CD14-positive monocyte (primary cell): ENCODE results near the gene PTPRN2. TPM values are rescaled to one million over a fixed set of nuclear protein-coding genes. Genes with fewer than 3 reads are reported as not detected.

Experiments
- DNase-seq, 3 donors: peaks; one replicate each; pipeline ENCODE4 v3.0.0-alpha.2; 2011 to 2022
- H2AFZ ChIP-seq: 2 replicates; pipeline ENCODE4 v1.6.0; 2012; ENCODE audit warnings: mild to moderate bottlenecking, low read depth, low read length, inconsistent platforms; ENCODE audit not compliant: insufficient read depth, poor library complexity, severe bottlenecking
- H3K27ac ChIP-seq, 2 donors: 1 replicate in 1 of 2; 2 replicates in 1 of 2; pipeline ENCODE4 v1.5.1; 2012 to 2013; ENCODE audit warnings: low read length in 2 of 2, control low read depth in 1 of 2, inconsistent platforms in 1 of 2, low read depth in 1 of 2, mild to moderate bottlenecking in 1 of 2
- H3K27me3 ChIP-seq, 2 donors: one replicate each; pipeline versions ENCODE4 v1.6.0 to v1.6.1; 2011 to 2013; ENCODE audit warnings: low read length in 2 of 2; ENCODE audit not compliant: control insufficient read depth in 2 of 2, insufficient read depth in 2 of 2
- H3K36me3 ChIP-seq, 2 donors: replicated peaks in 1 of 2; 1 replicate in 1 of 2; 2 replicates in 1 of 2; pipeline versions ENCODE4 v1.5.1 to v1.6.1; 2012 to 2013; ENCODE audit warnings: low read length in 2 of 2, control low read depth in 1 of 2, inconsistent platforms in 1 of 2, mild to moderate bottlenecking in 1 of 2; ENCODE audit not compliant: insufficient read depth in 2 of 2, control insufficient read depth in 1 of 2
- H3K4me1 ChIP-seq, 2 donors: 1 replicate in 1 of 2; 2 replicates in 1 of 2; pipeline versions ENCODE4 v1.5.1 to v1.6.1; 2012 to 2013; ENCODE audit warnings: low read length in 2 of 2, control low read depth in 1 of 2, inconsistent platforms in 1 of 2, mild to moderate bottlenecking in 1 of 2, moderate library complexity in 1 of 2; ENCODE audit not compliant: insufficient read depth in 2 of 2, control insufficient read depth in 1 of 2
- H3K4me2 ChIP-seq: replicated peaks from 2 replicates; pipeline ENCODE3; 2012; ENCODE audit warnings: low read length, moderate library complexity, mild to moderate bottlenecking; ENCODE audit not compliant: poor library complexity, severe bottlenecking; ENCODE audit errors: extremely low read depth
- H3K4me3 ChIP-seq, 3 experiments: fragments of 200-600 bp in 1 of 3; sonication (generic) in 1 of 3; replicated peaks in 1 of 3; 1 replicate in 2 of 3; 2 replicates in 1 of 3; pipeline ENCODE4 v1.5.1; 2011 to 2013; ENCODE audit warnings: low read length in 3 of 3, mild to moderate bottlenecking in 3 of 3, control low read depth in 2 of 3, low read depth in 2 of 3, inconsistent platforms in 1 of 3, moderate library complexity in 1 of 3
- H3K79me2 ChIP-seq: 2 replicates; pipeline ENCODE4 v1.6.0; 2012; ENCODE audit warnings: mild to moderate bottlenecking, control low read depth, inconsistent platforms, low read length, moderate library complexity; ENCODE audit not compliant: insufficient read depth
- H3K9ac ChIP-seq: 2 replicates; pipeline ENCODE4 v1.6.0; 2017; ENCODE audit warnings: low read length, mild to moderate bottlenecking; ENCODE audit not compliant: insufficient read depth, poor library complexity, severe bottlenecking
- H3K9me3 ChIP-seq, 2 donors: replicated peaks in 1 of 2; 1 replicate in 1 of 2; 2 replicates in 1 of 2; pipeline versions ENCODE4 v1.5.1 to v1.6.1; 2012 to 2013; ENCODE audit warnings: low read length in 2 of 2, control low read depth in 1 of 2; ENCODE audit not compliant: control insufficient read depth in 1 of 2, insufficient read depth in 1 of 2
- H4K20me1 ChIP-seq: 2 replicates; pipeline ENCODE4 v1.6.0; 2012; ENCODE audit warnings: mild to moderate bottlenecking, low read length, control low read depth, moderate library complexity; ENCODE audit not compliant: insufficient read depth
- H3K27ac Mint-ChIP-seq, 7 donors: one replicate each; pipeline ENCODE4 v1.8.0; 2020; ENCODE audit warnings: mild to moderate bottlenecking in 7 of 7, mixed read lengths in 7 of 7, moderate library complexity in 6 of 7, inconsistent platforms in 2 of 7
- H3K27me3 Mint-ChIP-seq, 3 donors: one replicate each; pipeline ENCODE4 v1.8.0; 2021 to 2022; ENCODE audit warnings: low read depth in 3 of 3, mild to moderate bottlenecking in 3 of 3, mixed read lengths in 3 of 3, moderate library complexity in 3 of 3, inconsistent platforms in 1 of 3
- H3K36me3 Mint-ChIP-seq, 2 donors: one replicate each; pipeline ENCODE4 v1.8.0; 2020; ENCODE audit warnings: mixed read lengths in 2 of 2, inconsistent platforms in 1 of 2, mild to moderate bottlenecking in 1 of 2
- H3K4me1 Mint-ChIP-seq: one replicate; pipeline ENCODE4 v1.8.0; 2020; ENCODE audit warnings: mild to moderate bottlenecking, mixed read lengths
- H3K4me3 Mint-ChIP-seq, 2 donors: one replicate each; pipeline ENCODE4 v1.8.0; 2020; ENCODE audit warnings: mild to moderate bottlenecking in 2 of 2, mixed read lengths in 2 of 2, moderate library complexity in 1 of 2
- H3K9me3 Mint-ChIP-seq, 7 donors: one replicate each; pipeline ENCODE4 v1.8.0; 2020 to 2022; ENCODE audit warnings: mixed read lengths in 7 of 7, mild to moderate bottlenecking in 6 of 7, moderate library complexity in 6 of 7, inconsistent platforms in 2 of 7
- CTCF ChIP-seq: fragments of 200-600 bp; IDR thresholded peaks from one replicate; pipeline ENCODE4 v1.8.0; 2022; ENCODE audit warnings: antibody characterized with exemption, mild to moderate bottlenecking
- WGBS: methylation state at CpG from one replicate; pipeline ENCODE4 v1.1.5; 2013; ENCODE audit warnings: missing lambda C conversion rate; ENCODE audit not compliant: insufficient coverage; 5-methylcytosine and 5-hydroxymethylcytosine counted together
- intact Hi-C, 2 donors: fragments of 100-400 bp; cut with micrococcal nuclease; formaldehyde crosslinking; loops; one replicate each; pipeline versions ENCODE4 v1.15.0 to v1.15.1; 2023
- polyA plus RNA-seq, 3 donors: library from polyadenylated mRNA; depleted of rRNA in 1 of 3; unstranded in 2 of 3; stranded (reverse) in 1 of 3; fragments of 300-500 nt in 2 of 3; fragments of >200 nt in 1 of 3; fragmentation: Illumina TruSeq in 2 of 3; gene quantifications; 1 replicate in 2 of 3; 2 replicates in 1 of 3; pipeline ENCODE4 v1.2.3, GENCODE V29; 2012 to 2021

PTPRN2 gene
- polyA plus RNA-seq, 3 donors, result 0.25 to 1.4 (median 0.97) TPM

- Histone ChIP-seq H4K20me1 (no peaks in the 10 kb centered on the region), H3K4me2 (no peak overlapping the region), H3K9ac (no peak overlapping the region), H3K27ac (no peak overlapping the region), H3K4me1 (no peaks in the 10 kb centered on the region), H3K36me3 (no peaks in the 10 kb centered on the region), H3K27me3 (no peaks in the 10 kb centered on the region), H2AFZ (no peak overlapping the region), H3K9me3 (peaks cover 29 to 64% of the 10 kb centered on the region in 2 donors), H3K79me2 (no peaks in the 10 kb centered on the region), H3K4me3 (no peak overlapping the region)
- no peaks in the 10 kb centered on the region for H3K36me3 Mint-ChIP-seq
- H3K27me3 Mint-ChIP-seq, result peaks cover 0 to 1% (median 1%) of the 10 kb centered on the region in 3 donors
- no peak overlapping the region for H3K27ac Mint-ChIP-seq
- H3K4me1 Mint-ChIP-seq, result no peaks in the 10 kb centered on the region
- H3K9me3 Mint-ChIP-seq, result peaks cover 11 to 39% (median 26%) of the 10 kb centered on the region in 7 donors
- intact Hi-C loops, result no loop called here
- 92% methylated on average over 17 of the region's 20 CpGs for WGBS
- H3K4me3 Mint-ChIP-seq, result no peak overlapping the region
- no peak for TF ChIP-seq CTCF
- DNase-seq, result no peak
Observed at GRCh38 chr7:158260567-158261361, 326.9 kb downstream of the PTPRN2 start.

- H3K9ac ChIP-seq, result no peak overlapping the region
- H3K27ac ChIP-seq, result no peak overlapping the region
- H3K36me3 Mint-ChIP-seq, result no peaks in the 10 kb centered on the region
- intact Hi-C loops, result no loop called here
- H4K20me1 ChIP-seq, result no peaks in the 10 kb centered on the region
- H3K36me3 ChIP-seq, result no peaks in the 10 kb centered on the region
- H3K4me1 Mint-ChIP-seq, result no peaks in the 10 kb centered on the region
- no peaks in the 10 kb centered on the region for H3K4me1 ChIP-seq
- 87% methylated on average over 10 of the region's 12 CpGs for WGBS
- H3K79me2 ChIP-seq, result no peaks in the 10 kb centered on the region
- no peak overlapping the region for H3K27ac Mint-ChIP-seq
- H3K9me3 ChIP-seq, result peaks cover 29 to 68% of the 10 kb centered on the region in 2 donors
- H3K27me3 Mint-ChIP-seq, result peaks cover 0 to 1% (median 1%) of the 10 kb centered on the region in 3 donors
- TF ChIP-seq CTCF, result no peak
- H2AFZ ChIP-seq, result no peak overlapping the region
- H3K4me3 ChIP-seq, result no peak overlapping the region
- no peak for DNase-seq
- H3K9me3 Mint-ChIP-seq, result peaks cover 13 to 44% (median 28%) of the 10 kb centered on the region in 7 donors
- no peak overlapping the region for H3K4me3 Mint-ChIP-seq
- H3K4me2 ChIP-seq, result no peak overlapping the region
- H3K27me3 ChIP-seq, result no peaks in the 10 kb centered on the region
Observed at GRCh38 chr7:158259671-158260418, 327.8 kb downstream of the PTPRN2 start.
